Cerebellar nuclear complex (tissue), 1 donor: ENCODE measurements around the gene SMCHD1.
"Not testable (repeated sequence)": the region's sequence is repeated elsewhere in the genome, so short reads cannot be mapped to it uniquely, and the experiment has no call there.

Experiments
- DNase-seq, 2 experiments: peaks; one replicate each; lab custom pipeline; 2025; lab: John Stamatoyannopoulos, UW

The SMCHD1 gene

GRCh38 chr18:2852460-2852859 is 196.9 kb downstream of the SMCHD1 start:
- DNase-seq: not testable (repeated sequence)

- no peak for DNase-seq
These were observed 197.8 kb downstream of the SMCHD1 start for GRCh38 chr18:2853173-2853925.

- DNase-seq: no peak
These were observed 198.6 kb downstream of the SMCHD1 start for GRCh38 chr18:2853926-2854664.
